GM18909 (cell line): ENCODE data around the gene DOCK2.

Source experiments
- ATAC-seq: cut with Tn5 transposase; IDR thresholded peaks from one replicate; pipeline ENCODE4 v1.9.1; 2021; ENCODE audit warnings: mild to moderate bottlenecking; ENCODE audit not compliant: unreplicated experiment, poor library complexity

DOCK2 gene

GRCh38 chr5:170132269-170132975, 495.3 kb downstream of the DOCK2 start:
- no peak for ATAC-seq
